HepG2 (cell line): Measurements from ENCODE around the gene RAPH1. TPM values are rescaled to one million over a fixed set of nuclear protein-coding genes. Genes with fewer than 3 reads are reported as not detected.

Source experiments
- CTCF ChIP-seq: sonication (generic); formaldehyde crosslinking; IDR thresholded peaks from 2 replicates; pipeline ENCODE4 v1.5.0; 2020; ENCODE audit warnings: mild to moderate bottlenecking, missing genetic modification reagents, moderate library complexity
- HNF4A ChIP-seq: sonication (generic); formaldehyde crosslinking; IDR thresholded peaks from 2 replicates; pipeline ENCODE4 v1.4.0; 2020; ENCODE audit warnings: missing genetic modification reagents
- HNRNPL ChIP-seq: fragments of 200-400 bp; formaldehyde crosslinking; IDR thresholded peaks from 2 replicates; pipeline ENCODE4 v1.6.1; 2017; ENCODE audit warnings: mild to moderate bottlenecking, low read depth, low read length
- KAT2B ChIP-seq: fragments of 150-350 bp; IDR thresholded peaks from 2 replicates; pipeline ENCODE4 v1.6.1; 2014; ENCODE audit warnings: low read depth, low read length, borderline replicate concordance
- MED1 ChIP-seq: sonication (generic); formaldehyde crosslinking; IDR thresholded peaks from 2 replicates; pipeline ENCODE4 v1.4.0; 2020; ENCODE audit warnings: missing genetic modification reagents
- MED8 ChIP-seq: sonication (generic); formaldehyde crosslinking; IDR thresholded peaks from 2 replicates; pipeline ENCODE4 v1.8.1; 2023; ENCODE audit warnings: mild to moderate bottlenecking, missing genetic modification reagents; ENCODE audit not compliant: insufficient replicate concordance
- TEAD3 ChIP-seq: optimal IDR thresholded peaks from 2 replicates; pipeline ENCODE3; 2016; ENCODE audit warnings: borderline replicate concordance
- THRA ChIP-seq: sonication (generic); formaldehyde crosslinking; IDR thresholded peaks from 2 replicates; pipeline ENCODE4 v1.4.0; 2020; ENCODE audit warnings: missing genetic modification reagents, borderline replicate concordance
- TP53 ChIP-seq: sonication (generic); formaldehyde crosslinking; conservative IDR thresholded peaks from 2 replicates; pipeline ENCODE4 v1.4.0; 2020; ENCODE audit warnings: missing genetic modification reagents
- ZNF598 ChIP-seq: sonication (generic); formaldehyde crosslinking; IDR thresholded peaks from 2 replicates; pipeline ENCODE4 v1.5.1; 2020; ENCODE audit warnings: mild to moderate bottlenecking, missing genetic modification reagents, borderline replicate concordance
- ZNF709 ChIP-seq: sonication (generic); formaldehyde crosslinking; IDR thresholded peaks from 2 replicates; pipeline ENCODE4 v1.5.0; 2020; ENCODE audit warnings: mild to moderate bottlenecking, missing genetic modification reagents
- ZNF770 ChIP-seq: sonication (generic); formaldehyde crosslinking; IDR thresholded peaks from 2 replicates; pipeline ENCODE4 v1.5.0; 2020; ENCODE audit warnings: mild to moderate bottlenecking, missing genetic modification reagents
- polyA plus RNA-seq, 8 experiments: library from polyadenylated mRNA; depleted of rRNA in 3 of 8; stranded (reverse) in 7 of 8; unstranded in 1 of 8; fragments of >200 nt; fragmentation: Illumina TruSeq in 4 of 8; extraction: Trizol in 4 of 8; gene quantifications; 2 replicates each; pipeline versions ENCODE4 v1.2.1 to v1.2.3, GENCODE V29; 2011 to 2016; ENCODE audit warnings: low read depth in 4 of 8, missing spikeins in 1 of 8, mixed read lengths in 1 of 8; ENCODE audit not compliant: insufficient read depth in 1 of 8
- total RNA-seq, 5 experiments: library from RNA; depleted of rRNA; stranded (reverse); fragments of >200 nt; fragmentation: Illumina TruSeq; extraction: Trizol; gene quantifications; 2 replicates each; pipeline ENCODE4 v1.2.3, GENCODE V29; 2016; ENCODE audit warnings: low read depth in 1 of 5

The RAPH1 gene
- total and polyA plus RNA-seq, 2 of the 13 experiments (the other 11 are each of a cell fraction or from before 2014, with no cell fraction given): 5.3 to 6.7 TPM

- TF ChIP-seq THRA (CRISPR knock-in tag): no peak
- peak; percentile 49 for TF ChIP-seq CTCF (CRISPR knock-in tag)
- no peak for TF ChIP-seq ZNF709 (CRISPR knock-in tag)
- no peak for TF ChIP-seq HNF4A
- TF ChIP-seq TP53 (CRISPR knock-in tag): no peak
- no peak for TF ChIP-seq MED8 (CRISPR knock-in tag)
- peak; percentile 34; the same call in 1 of the 2 replicates for TF ChIP-seq ZNF598 (CRISPR knock-in tag)
- no peak for TF ChIP-seq ZNF770 (CRISPR knock-in tag)
- TF ChIP-seq MED1: no peak
- no peak for TF ChIP-seq HNRNPL
- TF ChIP-seq KAT2B: no peak
- peak; percentile 94 for TF ChIP-seq TEAD3 (CRISPR knock-in tag)
Measured at GRCh38 chr2:203396667-203397066, 138.4 kb downstream of the RAPH1 start (continued).
